GM19193 (cell line): ENCODE results near the gene FNDC3B.

ENCODE experiments used
- POLR2A ChIP-seq: IDR thresholded peaks from 4 replicates; pipeline ENCODE4 v1.6.1; 2011; ENCODE audit not compliant: insufficient read depth, insufficient read length; ENCODE audit errors: extremely low read depth

The FNDC3B gene

DNA sequence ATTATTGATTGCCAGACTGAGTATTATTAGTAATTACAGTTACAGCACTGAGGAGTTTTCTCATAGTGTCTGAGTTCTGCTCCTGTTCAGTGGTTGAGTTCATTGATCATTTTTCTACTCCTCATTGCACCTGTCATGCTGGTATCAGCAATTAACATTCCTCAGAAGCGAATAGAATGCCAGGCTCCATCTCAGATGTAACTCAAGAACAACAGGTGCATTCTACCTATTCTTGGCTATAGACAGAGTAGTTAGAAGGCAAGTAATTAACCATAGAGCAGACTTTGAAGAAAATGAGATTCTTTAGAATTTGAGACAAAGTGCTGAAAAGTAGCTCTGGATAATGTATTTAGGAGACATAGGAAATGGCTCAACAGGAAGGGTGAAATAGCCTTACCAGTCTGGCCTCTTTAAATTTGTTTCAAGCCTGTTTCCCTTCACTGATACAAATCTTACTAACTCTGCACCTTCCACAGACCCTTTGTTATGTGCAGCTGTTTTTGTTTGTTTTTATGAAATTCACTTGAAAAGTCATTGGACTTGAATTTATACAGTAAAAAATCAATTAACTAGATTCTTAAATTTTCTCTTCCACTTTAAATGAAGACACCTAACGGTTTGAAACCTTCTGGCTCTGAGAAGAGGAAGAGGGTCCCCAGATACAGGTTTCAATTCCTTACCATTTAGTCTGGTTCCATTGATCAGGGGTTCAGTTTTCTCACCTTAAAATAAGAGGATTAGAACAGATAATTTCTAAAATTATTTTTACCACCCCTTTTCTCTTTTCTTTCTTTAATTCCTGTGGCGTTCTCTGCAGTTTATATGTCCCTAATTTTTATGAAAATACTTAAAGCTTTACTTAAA, 109.6 kb downstream of the FNDC3B start:
- no peak for TF ChIP-seq POLR2A

DNA sequence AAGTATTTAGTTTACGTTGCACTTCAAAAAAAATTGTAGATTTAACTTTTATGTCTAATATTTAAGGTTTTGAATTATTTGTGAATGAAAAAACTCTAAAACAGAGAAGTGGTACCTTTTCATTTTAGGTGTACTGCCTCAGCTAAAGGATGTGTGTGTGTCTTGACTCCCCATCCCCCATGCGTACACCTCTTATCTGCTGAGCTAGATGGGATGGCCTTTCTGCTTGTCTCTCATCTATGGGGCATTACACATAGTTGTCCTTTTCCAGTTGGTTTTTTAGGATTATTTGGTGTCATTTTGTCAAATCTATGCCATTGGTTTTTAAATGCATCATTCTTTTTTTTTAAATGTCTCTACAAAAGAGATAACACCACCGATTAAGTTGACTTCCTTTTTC, 110.9 kb downstream of the FNDC3B start:
- TF ChIP-seq POLR2A = no peak

DNA sequence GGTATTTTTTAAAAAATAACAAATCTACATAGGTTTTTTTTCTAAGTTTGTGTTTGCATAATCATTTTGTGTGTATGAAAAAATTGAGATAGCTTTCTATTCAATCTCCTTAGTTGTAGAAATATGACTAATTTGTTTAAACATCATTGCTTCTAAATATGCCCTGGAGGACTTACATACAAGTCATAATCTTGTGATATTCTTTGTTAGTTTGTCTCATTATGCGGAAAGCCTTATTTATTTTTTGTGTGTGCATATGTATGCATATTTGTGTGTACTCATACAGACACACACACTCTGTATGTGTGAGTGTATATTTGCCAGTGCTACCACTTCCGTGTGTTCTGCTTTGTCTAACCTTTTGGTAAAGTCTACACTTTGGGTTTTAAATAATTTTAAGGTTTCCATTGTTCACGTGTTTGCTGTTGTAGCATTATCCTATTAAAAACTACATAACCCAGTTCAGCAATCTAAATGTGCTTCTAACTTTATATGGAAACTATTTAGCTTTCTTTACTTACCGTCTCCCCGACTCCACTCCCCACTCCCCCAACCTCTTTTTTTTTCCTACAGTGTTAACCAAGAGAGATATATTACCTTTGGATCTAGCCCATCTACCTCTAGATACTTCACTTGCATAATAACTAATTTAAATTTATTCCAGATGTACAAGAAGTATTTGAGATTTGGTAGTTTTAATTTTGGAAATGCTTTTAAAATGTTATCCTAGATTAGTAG, 111.7 kb downstream of the FNDC3B start:
- no peak for TF ChIP-seq POLR2A

DNA sequence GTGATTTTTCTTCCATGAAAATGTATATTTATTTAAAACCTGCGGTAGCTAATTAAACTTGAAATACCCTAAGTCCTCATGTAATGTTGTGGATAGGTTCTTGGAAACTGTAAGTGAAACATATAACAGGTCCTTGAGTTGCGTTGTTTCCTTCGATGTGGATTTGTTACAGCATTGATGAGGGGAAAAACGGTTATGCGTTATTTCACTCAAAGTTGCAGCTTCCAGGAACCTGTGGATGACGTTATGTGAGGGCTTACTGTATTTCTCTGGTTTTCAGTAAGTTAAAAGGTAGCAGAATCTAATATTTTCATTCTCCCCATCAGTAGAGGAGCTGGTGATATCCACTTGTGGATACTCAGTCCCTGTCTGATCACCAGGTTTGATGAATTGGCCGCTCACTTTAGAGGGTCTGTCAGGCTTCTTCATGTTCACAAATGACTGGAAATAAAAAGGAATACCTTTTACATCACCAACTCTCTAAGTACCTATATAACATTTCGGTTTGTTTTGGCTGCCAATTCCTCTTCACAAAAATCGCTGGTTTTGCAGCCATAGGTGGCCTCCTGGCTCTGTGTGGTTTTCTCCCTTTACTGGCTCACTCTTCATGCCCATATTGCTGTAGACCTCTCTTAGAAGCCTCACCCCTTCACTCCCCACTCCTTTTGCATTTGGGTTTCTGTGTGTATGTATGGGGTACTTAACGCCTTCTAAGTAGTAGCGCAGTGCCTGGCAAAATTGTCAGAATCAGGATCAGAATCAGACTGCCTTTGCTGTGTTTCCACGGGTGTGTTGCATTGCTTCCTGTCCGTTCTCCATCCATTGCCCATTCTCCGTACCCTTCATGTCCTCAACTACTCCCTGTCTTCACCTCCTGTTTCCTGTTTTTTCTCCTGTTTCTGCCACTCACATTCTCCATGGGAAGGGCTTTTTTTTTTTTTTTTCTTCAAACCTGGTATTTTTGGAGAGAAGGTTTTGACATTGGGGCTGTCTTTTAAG, 112.6 kb downstream of the FNDC3B start:
- no peak for TF ChIP-seq POLR2A

DNA sequence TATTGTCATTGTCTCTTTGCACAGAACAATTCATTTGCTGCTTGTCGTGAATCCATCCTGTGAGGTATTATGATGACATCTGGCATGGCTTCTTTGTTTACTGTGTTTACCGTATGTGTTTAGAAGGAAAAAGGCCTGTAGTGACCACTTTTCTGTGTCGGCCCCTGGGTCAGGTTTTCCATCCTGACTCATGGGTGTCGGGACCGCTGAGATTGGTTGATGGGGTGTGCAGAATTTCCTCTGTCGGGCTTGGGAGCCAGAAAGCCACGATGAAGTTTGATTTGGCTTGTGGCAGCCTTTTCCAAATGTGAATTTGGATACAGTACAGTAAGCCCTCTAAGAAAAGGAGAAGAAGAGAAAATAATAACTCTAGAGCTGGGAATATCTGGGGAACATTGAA, 113.5 kb downstream of the FNDC3B start:
- TF ChIP-seq POLR2A = no peak

DNA sequence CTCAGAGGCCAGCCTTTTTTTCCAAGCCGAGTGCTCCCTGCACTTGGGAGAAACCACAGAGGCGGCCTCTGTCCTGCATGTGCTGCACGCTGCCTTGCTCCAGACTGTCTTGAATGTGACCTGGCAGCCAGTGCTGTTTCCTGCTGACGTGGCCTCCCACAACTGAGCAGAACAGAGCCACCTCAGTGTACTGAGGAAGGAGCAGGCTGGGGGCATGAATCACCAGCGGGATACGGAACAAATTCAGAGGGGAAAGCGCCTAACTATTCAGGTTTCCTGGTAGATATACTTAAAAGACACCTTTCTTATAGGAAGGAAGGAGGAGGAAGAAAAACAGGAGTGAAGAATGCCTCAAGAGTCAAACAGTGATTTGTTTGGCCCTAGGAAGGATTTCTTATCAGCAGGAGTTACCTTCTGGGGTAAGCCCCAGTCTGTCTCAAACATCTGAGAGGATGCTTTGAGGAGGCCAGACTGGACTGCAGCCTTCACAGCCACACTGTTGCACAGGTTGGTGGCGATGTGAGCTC, 114.0 kb downstream of the FNDC3B start:
- no peak for TF ChIP-seq POLR2A

DNA sequence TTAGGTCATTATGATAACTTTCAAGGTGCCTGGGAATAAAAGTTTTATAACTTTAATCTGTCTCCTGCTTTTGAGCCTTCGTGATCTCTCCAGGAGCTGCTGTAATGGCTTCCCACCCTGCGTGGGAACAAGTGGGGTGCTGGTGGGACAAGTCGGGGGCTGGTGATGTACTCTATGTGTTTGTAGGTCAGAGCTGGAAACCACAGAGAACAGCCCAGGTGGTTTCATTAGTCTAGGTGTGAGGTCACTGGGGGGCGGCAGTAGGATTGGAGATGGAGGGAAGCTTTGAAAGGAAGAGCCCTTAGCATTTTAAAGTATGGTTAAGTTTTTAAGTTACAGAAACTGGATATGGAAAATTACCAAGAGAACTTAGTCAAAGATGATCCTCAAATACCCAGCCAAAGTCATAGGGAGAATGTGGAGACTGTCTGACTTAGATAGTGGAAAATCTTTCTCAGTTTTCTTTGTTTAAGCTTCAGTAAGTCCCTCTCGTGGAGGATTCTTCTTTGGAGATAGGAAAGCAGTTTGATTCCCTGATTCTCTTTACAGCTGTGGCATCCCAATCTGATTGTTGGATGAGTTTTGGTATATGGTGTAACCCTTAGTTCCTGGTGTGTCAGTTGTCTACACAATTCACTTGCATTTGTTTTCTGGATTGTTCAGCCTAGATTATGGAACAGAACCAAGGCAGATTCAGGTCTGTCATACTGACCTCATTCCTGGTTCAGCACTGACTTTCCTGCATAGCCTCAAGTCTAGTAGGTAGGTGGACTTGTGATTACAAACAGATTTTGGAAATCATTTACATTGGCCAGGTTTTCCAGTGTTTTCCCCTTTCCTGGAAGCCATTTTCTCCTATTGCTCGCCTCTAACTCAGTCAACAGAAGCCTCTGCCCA, 115.6 kb downstream of the FNDC3B start:
- no peak for TF ChIP-seq POLR2A

DNA sequence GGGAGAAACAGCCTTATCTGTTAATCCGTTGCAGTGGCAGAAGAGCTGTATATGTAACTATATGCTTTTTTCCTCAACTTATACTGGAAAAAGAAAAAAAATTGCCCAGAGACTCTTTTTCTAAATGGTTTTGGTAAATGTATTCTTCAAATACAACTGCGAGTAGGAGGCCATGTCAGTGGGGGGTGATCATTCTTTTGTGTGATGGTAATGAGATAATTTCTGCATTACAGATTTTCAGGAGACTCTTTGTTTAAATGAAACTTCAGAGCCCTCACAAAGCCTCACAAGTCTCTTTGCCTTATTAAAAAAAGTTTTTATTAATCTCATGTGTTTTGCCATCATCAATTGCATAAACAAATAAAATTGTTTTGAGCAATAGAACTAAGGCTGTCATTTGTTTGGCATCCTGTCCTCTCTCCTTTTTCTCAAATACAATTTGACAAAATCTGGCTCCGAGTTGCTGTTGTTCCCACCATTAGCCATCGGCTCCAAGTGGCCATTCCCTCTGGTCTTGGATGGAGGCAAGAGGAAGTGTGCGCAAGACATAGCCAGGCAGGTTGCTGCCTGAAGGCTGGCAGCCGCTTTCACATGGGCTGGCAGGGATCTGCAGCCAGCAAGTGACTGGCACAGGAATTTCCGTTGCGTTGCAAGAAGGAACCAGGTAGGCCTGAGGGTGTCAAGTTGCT, 116.7 kb downstream of the FNDC3B start:
- TF ChIP-seq POLR2A = no peak

DNA sequence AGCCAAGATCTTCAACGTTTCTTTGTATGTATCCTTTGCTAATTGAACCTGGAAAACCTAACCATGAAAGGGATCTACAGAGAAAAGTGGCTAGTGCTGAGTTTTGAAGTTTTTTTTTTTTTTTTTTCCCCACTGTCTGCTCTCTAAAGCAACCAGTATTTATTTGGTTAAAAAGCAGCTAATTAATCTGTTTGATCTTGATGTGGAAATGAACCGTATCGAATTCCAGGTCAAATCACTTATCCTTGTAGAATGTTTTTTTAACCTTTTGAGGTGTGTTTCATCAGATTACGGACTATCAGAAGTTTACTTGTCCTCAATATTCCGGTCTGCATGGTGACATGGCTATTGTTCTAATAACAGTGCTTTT, 117.2 kb downstream of the FNDC3B start:
- no peak for TF ChIP-seq POLR2A

DNA sequence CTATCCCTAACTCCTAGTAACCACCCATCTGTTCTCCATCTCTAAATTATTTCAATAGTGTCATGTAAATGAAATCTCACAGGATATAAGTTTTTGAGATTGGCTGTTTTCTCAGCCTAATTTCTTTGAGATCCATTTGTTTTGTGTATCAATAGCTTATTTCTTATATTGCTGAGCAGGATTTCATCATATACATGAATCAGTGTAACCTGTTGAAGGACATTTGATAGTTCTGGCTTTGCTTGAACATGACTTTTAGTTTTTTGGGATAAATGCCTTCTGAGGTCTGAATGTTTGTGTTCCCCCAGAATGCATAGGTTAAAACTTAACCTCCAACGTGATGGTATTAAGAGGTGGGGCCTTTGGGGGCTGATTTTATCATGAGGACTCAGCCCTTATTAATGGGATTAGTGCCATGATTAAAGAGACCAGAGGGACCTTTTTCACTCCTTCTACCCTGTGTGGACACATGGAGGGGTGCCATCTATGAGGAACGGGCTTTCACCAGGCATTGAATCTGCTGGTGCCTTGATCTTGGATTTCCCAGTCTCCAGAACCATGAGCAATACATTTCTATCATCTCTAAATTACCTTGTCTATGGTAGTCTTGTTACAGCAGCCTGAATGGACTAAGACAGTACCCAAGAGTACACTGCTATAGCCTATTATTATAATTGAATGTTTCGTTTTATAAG, 118.3 kb downstream of the FNDC3B start:
- TF ChIP-seq POLR2A = no peak

DNA sequence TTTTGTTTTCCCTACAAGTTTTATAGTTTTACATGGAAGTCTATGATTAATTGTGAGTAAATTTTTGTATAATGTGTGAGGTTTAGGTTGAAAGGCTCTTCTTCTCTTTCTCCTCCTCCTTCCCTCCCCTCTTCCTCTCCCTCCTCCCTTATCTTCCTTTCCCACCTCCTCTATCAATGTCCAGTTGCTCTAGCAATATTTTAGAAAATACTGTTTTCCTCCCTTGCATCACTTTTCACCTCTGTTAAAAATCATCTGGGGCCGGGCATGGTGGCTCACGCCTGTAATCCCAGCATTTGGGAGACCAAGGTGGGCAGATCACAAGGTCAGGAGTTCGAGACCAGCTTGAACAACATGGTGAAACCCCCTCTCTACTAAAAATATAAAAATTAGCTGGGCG, 119.4 kb downstream of the FNDC3B start:
- no peak for TF ChIP-seq POLR2A

DNA sequence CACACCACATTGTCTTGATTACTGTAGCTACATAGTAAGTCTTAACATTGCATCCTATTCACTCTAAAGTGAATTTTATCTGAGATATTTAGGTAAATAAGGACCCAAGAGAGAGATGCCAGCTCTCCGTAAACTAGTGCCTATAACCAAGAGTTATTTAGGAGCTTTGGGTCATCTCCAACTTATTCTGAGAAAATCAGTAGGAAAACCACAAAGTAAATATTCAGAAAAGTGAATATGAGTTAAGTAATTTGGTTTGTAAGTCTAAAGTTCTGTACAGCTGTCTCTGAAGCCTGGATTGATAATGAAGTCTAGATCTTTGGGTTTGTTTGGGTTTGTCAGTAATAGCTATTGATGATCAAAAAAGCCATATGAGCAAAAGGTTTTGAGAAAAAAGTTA, 120.0 kb downstream of the FNDC3B start:
- TF ChIP-seq POLR2A = no peak

DNA sequence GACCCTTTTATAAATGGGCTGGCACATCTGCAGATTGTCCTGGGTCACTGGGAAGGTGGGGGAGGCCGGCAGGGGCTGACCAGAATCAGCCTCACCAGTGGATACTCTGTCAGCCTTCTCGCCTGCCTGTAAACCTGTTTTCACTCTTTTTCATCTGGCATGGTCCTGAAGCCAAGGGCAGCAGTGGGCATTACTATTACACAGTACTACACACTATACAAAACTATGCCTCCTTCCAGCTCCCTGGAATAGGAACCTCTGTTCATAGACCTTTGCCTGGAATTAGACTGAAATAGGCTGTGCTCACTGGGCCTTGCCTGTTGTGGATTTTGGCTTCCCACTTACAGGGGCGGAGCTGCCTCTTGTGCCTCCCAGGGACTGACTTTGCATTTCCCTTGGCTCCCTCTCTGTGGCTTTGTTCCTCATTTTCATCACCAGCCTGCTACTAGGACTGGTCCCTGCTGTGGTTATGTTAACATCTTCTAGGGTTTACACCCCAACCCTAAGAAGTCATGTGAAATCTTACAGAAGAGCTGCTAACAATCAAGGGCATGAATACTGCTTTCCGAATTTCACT, 120.7 kb downstream of the FNDC3B start:
- no peak for TF ChIP-seq POLR2A
